Measurements from ENCODE around the gene SHLD1. TPM values are rescaled to one million over a fixed set of nuclear protein-coding genes. Genes with fewer than 3 reads are reported as not detected.
A peak's percentile ranks its signal among the peaks of the same experiment; 100 is the strongest.

The SHLD1 gene
- total RNA-seq, 1 donor from 2014 or later = 7.1 TPM

- TF ChIP-seq CTCF (IDR thresholded peaks at IDR 0.05; ENCODE audit: unreplicated experiment) = no peak
- no peak for DNase-seq (ENCODE audit: low spot score)
- H3K36me3 Mint-ChIP-seq (ENCODE audit: low read depth, unreplicated experiment) = no peaks in the 10 kb centered on the region
- H3K4me3 Mint-ChIP-seq (ENCODE audit: unreplicated experiment) = no peak overlapping the region
- no peak overlapping the region for H3K27ac Mint-ChIP-seq (ENCODE audit: unreplicated experiment)
- H3K27me3 Mint-ChIP-seq (ENCODE audit: unreplicated experiment) = no peaks in the 10 kb centered on the region
- peaks cover 2% of the 10 kb centered on the region for H3K4me1 Mint-ChIP-seq (ENCODE audit: unreplicated experiment)
- H3K9me3 Mint-ChIP-seq (ENCODE audit: unreplicated experiment) = no peaks in the 10 kb centered on the region
Measured at GRCh38 chr20:5871459-5872410, 121.5 kb downstream of the SHLD1 start.

GRCh38 chr20:5877128-5877527 lies 126.9 kb downstream of the SHLD1 start:
- Mint-ChIP-seq H3K36me3 (ENCODE audit: low read depth, unreplicated experiment) (peaks cover 6% of the 10 kb centered on the region), H3K27ac (ENCODE audit: unreplicated experiment) (no peak overlapping the region), H3K9me3 (ENCODE audit: unreplicated experiment) (no peaks in the 10 kb centered on the region), H3K4me3 (ENCODE audit: unreplicated experiment) (no peak overlapping the region), H3K4me1 (ENCODE audit: unreplicated experiment) (peaks cover 10% of the 10 kb centered on the region), H3K27me3 (ENCODE audit: unreplicated experiment) (no peaks in the 10 kb centered on the region)
- TF ChIP-seq CTCF (IDR thresholded peaks at IDR 0.05; ENCODE audit: unreplicated experiment) = no peak
- DNase-seq (ENCODE audit: low spot score) = no peak

GRCh38 chr20:5880326-5880725 lies 130.1 kb downstream of the SHLD1 start:
- peaks cover 6% of the 10 kb centered on the region for H3K36me3 Mint-ChIP-seq (ENCODE audit: low read depth, unreplicated experiment)
- peaks cover 8% of the 10 kb centered on the region for H3K4me1 Mint-ChIP-seq (ENCODE audit: unreplicated experiment)

GRCh38 chr20:5881703-5882102 lies 131.5 kb downstream of the SHLD1 start:
- no peak overlapping the region for H3K27ac Mint-ChIP-seq (ENCODE audit: unreplicated experiment)
- no peaks in the 10 kb centered on the region for H3K27me3 Mint-ChIP-seq (ENCODE audit: unreplicated experiment)
- H3K4me1 Mint-ChIP-seq (ENCODE audit: unreplicated experiment) = peaks cover 8% of the 10 kb centered on the region
- no peak for TF ChIP-seq CTCF (IDR thresholded peaks at IDR 0.05; ENCODE audit: unreplicated experiment)
- no peak for DNase-seq (ENCODE audit: low spot score)
- peak overlapping the region; percentile 19 for H3K4me3 Mint-ChIP-seq (ENCODE audit: unreplicated experiment)
- no peaks in the 10 kb centered on the region for H3K9me3 Mint-ChIP-seq (ENCODE audit: unreplicated experiment)
- H3K36me3 Mint-ChIP-seq (ENCODE audit: low read depth, unreplicated experiment) = peaks cover 6% of the 10 kb centered on the region

More at GRCh38 chr20:5880326-5880725, 130.1 kb downstream of the SHLD1 start:
- Mint-ChIP-seq H3K4me3 (ENCODE audit: unreplicated experiment) (no peak overlapping the region), H3K27ac (ENCODE audit: unreplicated experiment) (no peak overlapping the region), H3K27me3 (ENCODE audit: unreplicated experiment) (no peaks in the 10 kb centered on the region), H3K9me3 (ENCODE audit: unreplicated experiment) (no peaks in the 10 kb centered on the region)
- DNase-seq (ENCODE audit: low spot score) = no peak
- TF ChIP-seq CTCF (IDR thresholded peaks at IDR 0.05; ENCODE audit: unreplicated experiment) = no peak

GRCh38 chr20:5882166-5882565 lies 132.0 kb downstream of the SHLD1 start:
- no peak for TF ChIP-seq CTCF (IDR thresholded peaks at IDR 0.05; ENCODE audit: unreplicated experiment)
- H3K27me3 Mint-ChIP-seq (ENCODE audit: unreplicated experiment) = no peaks in the 10 kb centered on the region
- peaks cover 6% of the 10 kb centered on the region for H3K36me3 Mint-ChIP-seq (ENCODE audit: low read depth, unreplicated experiment)
- H3K4me1 Mint-ChIP-seq (ENCODE audit: unreplicated experiment) = peaks cover 8% of the 10 kb centered on the region
- H3K9me3 Mint-ChIP-seq (ENCODE audit: unreplicated experiment) = no peaks in the 10 kb centered on the region
- no peak overlapping the region for H3K27ac Mint-ChIP-seq (ENCODE audit: unreplicated experiment)
- DNase-seq (ENCODE audit: low spot score) = no peak
- no peak overlapping the region for H3K4me3 Mint-ChIP-seq (ENCODE audit: unreplicated experiment)
